Measurements from ENCODE around the gene PIGBOS1. TPM values are rescaled to one million over a fixed set of nuclear protein-coding genes. Genes with fewer than 3 reads are reported as not detected.

Gene PIGBOS1
- total and polyA plus RNA-seq, 2 donors from 2014 or later: 15.9 to 21.0 TPM

DNA sequence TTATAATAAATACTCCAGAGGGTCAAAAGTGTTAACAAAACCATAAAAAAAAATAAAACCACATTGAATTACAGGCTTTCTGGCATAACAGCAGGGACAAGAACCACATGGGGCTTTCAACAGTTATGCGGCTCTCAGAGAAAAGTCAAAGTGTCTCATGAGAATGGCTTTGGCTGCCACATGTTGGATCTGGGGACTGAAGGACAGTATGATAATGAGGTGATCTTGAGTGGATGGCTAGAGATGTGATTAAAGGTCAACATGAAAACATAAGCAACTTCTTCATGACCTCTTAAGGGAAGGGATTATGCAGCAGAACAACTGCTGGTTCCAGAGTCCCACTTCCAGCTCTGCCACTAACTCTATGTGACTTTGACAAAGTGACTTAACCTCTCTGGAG is 34.5 kb downstream of the PIGBOS1 start:
- Histone ChIP-seq H3K9me3 (ENCODE audit: control insufficient read depth in 2 of 3, insufficient read depth in 1 of 3, low read length in 3 of 3) (no peaks in the 10 kb centered on the region), H3K4me1 (ENCODE audit: control insufficient read depth in 2 of 3, insufficient read depth in 2 of 3, low read depth in 1 of 3, low read length in 3 of 3) (peaks cover 0 to 2% (median 0%) of the 10 kb centered on the region in 3 donors), H3K27ac (ENCODE audit: low read depth in 2 of 2, low read length in 2 of 2) (no peak overlapping the region), H3K4me3 (ENCODE audit: low read length in 3 of 3) (no peak overlapping the region), H3K9ac (ENCODE audit: low read length in 3 of 3) (no peak overlapping the region), H3K27me3 (ENCODE audit: control insufficient read depth, insufficient read depth, low read length) (no peaks in the 10 kb centered on the region), H3K36me3 (ENCODE audit: control insufficient read depth in 2 of 3, insufficient read depth in 3 of 3, low read length in 3 of 3) (peaks cover 0 to 2% (median 0%) of the 10 kb centered on the region in 3 donors)
- no peak for DNase-seq
- FAIRE-seq: no peak
- intact Hi-C loops (cut with DNase I): no loop called here
- no peak for TF ChIP-seq CTCF (IDR thresholded peaks at IDR 0.05; ENCODE audit: borderline replicate concordance, extremely low read depth, insufficient read depth)

- Histone ChIP-seq H3K4me1 (ENCODE audit: control insufficient read depth in 2 of 3, insufficient read depth in 2 of 3, low read depth in 1 of 3, low read length in 3 of 3) (no peaks in the 10 kb centered on the region), H3K4me3 (ENCODE audit: low read length in 3 of 3) (no peak overlapping the region), H3K27ac (ENCODE audit: low read depth in 2 of 2, low read length in 2 of 2) (no peak overlapping the region), H3K27me3 (ENCODE audit: control insufficient read depth, insufficient read depth, low read length) (no peaks in the 10 kb centered on the region), H3K36me3 (ENCODE audit: control insufficient read depth in 2 of 3, insufficient read depth in 3 of 3, low read length in 3 of 3) (peaks cover 0 to 2% (median 0%) of the 10 kb centered on the region in 3 donors), H3K9ac (ENCODE audit: low read length in 3 of 3) (no peak overlapping the region), H3K9me3 (ENCODE audit: control insufficient read depth in 2 of 3, insufficient read depth in 1 of 3, low read length in 3 of 3) (no peaks in the 10 kb centered on the region)
- no peak for DNase-seq
- FAIRE-seq: no peak
- intact Hi-C loops (cut with DNase I): no loop called here
- TF ChIP-seq CTCF (IDR thresholded peaks at IDR 0.05; ENCODE audit: borderline replicate concordance, extremely low read depth, insufficient read depth): no peak
Measured at GRCh38 chr15:55283379-55284147, 35.4 kb downstream of the PIGBOS1 start.

GRCh38 chr15:55282284-55282833 is 36.6 kb downstream of the PIGBOS1 start:
- Histone ChIP-seq H3K9me3 (ENCODE audit: control insufficient read depth in 2 of 3, insufficient read depth in 1 of 3, low read length in 3 of 3) (no peaks in the 10 kb centered on the region), H3K4me1 (ENCODE audit: control insufficient read depth in 2 of 3, insufficient read depth in 2 of 3, low read depth in 1 of 3, low read length in 3 of 3) (no peaks in the 10 kb centered on the region), H3K27me3 (ENCODE audit: control insufficient read depth, insufficient read depth, low read length) (no peaks in the 10 kb centered on the region), H3K9ac (ENCODE audit: low read length in 3 of 3) (no peak overlapping the region), H3K36me3 (ENCODE audit: control insufficient read depth in 2 of 3, insufficient read depth in 3 of 3, low read length in 3 of 3) (peaks cover 0 to 2% (median 0%) of the 10 kb centered on the region in 3 donors), H3K4me3 (ENCODE audit: low read length in 3 of 3) (no peak overlapping the region), H3K27ac (ENCODE audit: low read depth in 2 of 2, low read length in 2 of 2) (no peak overlapping the region)
- FAIRE-seq (no peak), DNase-seq (no peak)
- TF ChIP-seq CTCF (IDR thresholded peaks at IDR 0.05; ENCODE audit: borderline replicate concordance, extremely low read depth, insufficient read depth): no peak
- intact Hi-C loops (cut with DNase I): no loop called here

All from kidney (tissue), 14 donors.